GM18951 (cell line): ENCODE data around the gene PILRA.

Experiments used
- POLR2A ChIP-seq: IDR thresholded peaks from 4 replicates; pipeline ENCODE4 v1.6.1; 2011; ENCODE audit warnings: mild to moderate bottlenecking; ENCODE audit not compliant: insufficient read length, insufficient read depth; ENCODE audit errors: extremely low read depth
- in situ Hi-C: fragments of 300-500 bp; cut with MboI; formaldehyde crosslinking; loops from one replicate; pipeline ENCODE4 v1.12.0; 2022; ENCODE audit warnings: low sequenced_read_pairs, mixed read lengths, inconsistent platforms; ENCODE audit not compliant: unreplicated experiment

The PILRA gene

GRCh38 chr7:100397315-100398081 lies 24.2 kb downstream of the PILRA start:
- in situ Hi-C loops, result no loop called here
- TF ChIP-seq POLR2A, result no peak

- in situ Hi-C loops, result no loop called here
- TF ChIP-seq POLR2A, result no peak
Measured at GRCh38 chr7:100398239-100398638, 25.0 kb downstream of the PILRA start.

DNA sequence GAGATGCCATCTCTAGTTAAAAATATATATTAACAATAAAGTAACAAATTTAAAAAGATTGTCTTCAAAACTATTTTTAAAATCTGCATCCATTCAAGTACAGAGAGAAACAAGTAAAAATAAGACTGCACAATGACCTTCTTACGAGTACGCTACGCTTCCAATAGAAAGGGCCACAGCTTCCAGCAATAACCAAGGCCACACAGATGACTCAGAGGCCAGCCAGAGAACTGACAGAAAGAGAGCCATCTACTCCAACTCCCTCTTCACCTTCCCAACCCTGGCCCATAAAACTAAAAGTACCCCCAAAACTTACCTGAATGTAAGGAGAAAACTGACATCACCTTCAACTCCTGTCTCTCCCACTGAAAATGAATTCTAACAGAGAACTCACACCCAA lies 26.8 kb downstream of the PILRA start:
- in situ Hi-C loops, result no loop called here
- TF ChIP-seq POLR2A, result no peak

DNA sequence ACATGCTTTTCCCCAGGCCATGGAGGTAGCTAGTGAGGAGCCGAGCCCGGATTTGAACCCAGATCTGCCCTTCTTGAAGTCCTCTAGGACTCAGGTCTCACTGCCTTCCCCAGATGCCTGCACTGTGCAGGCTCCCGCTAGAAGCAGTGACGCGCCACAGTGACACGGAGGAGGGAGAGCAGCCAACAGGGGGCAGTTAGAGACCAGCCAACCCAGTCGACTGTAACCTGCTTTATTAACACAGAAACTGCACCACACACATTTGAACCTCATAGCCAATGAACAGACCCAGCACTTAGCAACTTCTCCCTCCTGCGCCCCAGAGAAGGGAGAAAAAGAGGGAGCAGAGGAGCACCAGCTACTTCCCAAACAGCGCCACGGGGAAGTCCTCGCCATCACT lies 27.4 kb downstream of the PILRA start:
- in situ Hi-C loops, result no loop called here
- TF ChIP-seq POLR2A, result no peak

- in situ Hi-C loops, result no loop called here
- TF ChIP-seq POLR2A, result no peak
Measured at GRCh38 chr7:100401811-100402210, 28.5 kb downstream of the PILRA start.

DNA sequence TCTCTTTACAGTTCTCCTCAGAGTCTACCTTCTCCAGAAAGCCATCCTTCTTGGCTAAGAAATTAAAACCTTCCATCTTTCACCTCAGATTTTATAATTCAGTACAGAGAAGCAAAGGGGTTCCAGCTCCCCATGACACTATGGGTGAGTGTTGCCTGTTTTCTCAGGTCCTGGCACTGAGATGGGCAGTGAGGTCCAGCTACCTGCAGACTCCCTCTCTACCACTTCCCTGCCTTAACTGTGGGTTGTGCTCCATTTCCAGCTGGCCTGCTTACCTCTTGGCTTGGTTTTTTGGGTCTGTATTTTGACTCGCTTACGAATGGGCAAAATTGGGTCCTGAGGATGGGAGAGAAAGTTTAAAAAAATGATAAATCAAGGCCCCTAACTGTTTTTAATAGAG lies 29.0 kb downstream of the PILRA start:
- in situ Hi-C loops, result no loop called here

GRCh38 chr7:100406767-100407166 lies 33.5 kb downstream of the PILRA start:
- no peak for TF ChIP-seq POLR2A
- in situ Hi-C loops, result loop anchor here (5.0 kb wide), 1 partner anchor 34 kb away; the partner anchor contains the start of gene PILRA

More for the DNA sequence above, 29.0 kb downstream of the PILRA start:
- TF ChIP-seq POLR2A, result no peak

DNA sequence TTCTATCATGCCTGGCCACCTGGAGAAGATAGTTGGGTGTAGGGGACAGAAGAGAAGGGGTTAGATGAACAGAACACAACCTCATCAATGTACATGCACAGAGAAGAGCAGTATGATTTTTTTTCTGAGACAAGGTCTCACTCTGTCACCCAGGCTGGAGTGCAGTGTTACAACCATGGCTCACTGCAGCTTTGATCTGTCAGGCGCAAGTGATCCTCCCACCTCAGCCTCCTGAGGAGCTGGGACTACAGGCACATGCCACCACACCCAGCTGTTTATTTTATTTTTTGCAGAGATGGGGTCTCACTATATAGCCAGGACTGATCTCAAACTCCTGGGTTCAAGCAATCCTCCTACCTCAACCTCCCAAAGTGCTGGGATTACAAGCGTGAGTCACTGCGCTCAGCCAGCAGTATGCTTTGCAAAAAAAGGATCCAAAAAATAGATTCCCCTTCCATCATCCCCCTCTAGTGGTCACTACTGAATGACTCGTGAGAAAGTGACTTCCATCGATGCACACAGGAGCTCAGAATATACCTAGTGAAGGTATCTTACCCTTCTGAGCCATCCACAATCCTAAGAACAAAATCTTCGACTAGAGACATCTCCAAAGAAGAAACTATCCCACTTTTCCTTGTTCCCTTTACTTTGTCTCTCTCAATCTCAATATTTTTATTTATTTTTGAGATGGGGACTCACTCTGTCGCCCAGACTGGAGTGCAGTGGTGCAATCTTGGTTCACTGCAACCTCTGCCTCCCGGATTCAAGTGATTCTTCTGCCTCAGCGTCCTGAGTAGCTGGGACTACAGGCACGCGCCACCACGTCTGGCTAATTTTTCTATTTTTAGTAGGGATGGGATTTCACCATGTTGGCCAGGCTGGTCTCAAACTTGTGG lies 34.2 kb downstream of the PILRA start:
- TF ChIP-seq POLR2A, result no peak
- in situ Hi-C loops, result loop anchor here (5.0 kb wide), 1 partner anchor 35 kb away; the partner anchor contains the start of gene PILRA

- no peak for TF ChIP-seq POLR2A
- in situ Hi-C loops, result no loop called here
Measured at GRCh38 chr7:100411101-100411500, 37.8 kb downstream of the PILRA start.

DNA sequence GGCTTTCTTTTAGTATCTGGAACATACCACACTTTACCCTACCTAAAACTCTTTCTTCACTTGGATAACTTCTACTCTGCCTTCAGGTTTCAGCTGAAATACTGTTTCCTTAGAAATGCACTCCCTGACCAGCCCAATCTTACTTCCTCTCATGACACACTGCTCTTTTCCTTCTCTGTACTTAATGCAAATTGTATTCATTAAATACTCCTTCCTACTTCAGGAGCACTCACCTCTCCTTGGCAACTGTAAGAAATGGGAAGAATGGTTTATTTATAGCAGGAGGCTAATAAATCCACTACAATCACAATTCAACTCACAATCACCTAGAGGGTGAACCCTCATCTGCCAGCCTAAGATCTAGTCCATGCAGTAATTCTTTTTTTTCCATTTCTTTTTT lies 40.1 kb downstream of the PILRA start:
- in situ Hi-C loops, result no loop called here
- no peak for TF ChIP-seq POLR2A

DNA sequence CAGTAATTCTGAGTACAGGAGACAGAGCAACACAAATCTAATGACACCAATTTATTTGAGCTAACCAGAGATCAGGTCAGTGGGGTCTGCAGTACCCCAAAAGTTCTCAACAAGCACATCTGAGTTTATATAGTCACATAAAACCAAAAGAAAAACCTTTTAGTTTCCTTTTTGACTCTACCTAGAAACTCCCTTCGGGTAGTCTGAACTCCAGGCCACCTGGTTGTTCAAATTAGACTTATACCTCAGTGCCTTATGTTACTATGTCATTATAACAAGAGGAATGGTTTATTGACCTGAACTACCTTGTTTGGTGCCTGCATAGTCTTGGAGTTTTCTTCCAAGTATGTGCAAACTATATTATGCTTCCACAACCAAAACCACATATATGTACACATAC lies 40.6 kb downstream of the PILRA start:
- in situ Hi-C loops, result no loop called here
- TF ChIP-seq POLR2A, result no peak

DNA sequence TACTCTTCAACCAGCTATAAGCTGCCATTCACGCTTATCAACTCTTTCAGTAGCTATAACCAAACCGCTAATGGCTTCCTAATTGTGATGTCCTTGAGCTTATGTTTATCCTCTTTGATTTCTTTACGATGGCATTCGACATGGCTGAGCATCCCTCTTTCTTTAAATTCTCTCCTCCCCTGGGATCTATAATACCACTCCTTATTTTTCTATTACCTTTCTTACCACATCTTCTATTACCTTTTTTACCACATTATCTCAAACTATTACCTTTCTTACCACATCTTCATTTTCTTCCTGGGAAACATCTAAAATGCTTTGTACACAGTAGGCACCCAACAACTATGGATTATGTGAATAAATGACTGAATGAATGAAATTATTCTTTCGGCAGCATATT lies 42.2 kb downstream of the PILRA start:
- TF ChIP-seq POLR2A, result no peak
- in situ Hi-C loops, result no loop called here

DNA sequence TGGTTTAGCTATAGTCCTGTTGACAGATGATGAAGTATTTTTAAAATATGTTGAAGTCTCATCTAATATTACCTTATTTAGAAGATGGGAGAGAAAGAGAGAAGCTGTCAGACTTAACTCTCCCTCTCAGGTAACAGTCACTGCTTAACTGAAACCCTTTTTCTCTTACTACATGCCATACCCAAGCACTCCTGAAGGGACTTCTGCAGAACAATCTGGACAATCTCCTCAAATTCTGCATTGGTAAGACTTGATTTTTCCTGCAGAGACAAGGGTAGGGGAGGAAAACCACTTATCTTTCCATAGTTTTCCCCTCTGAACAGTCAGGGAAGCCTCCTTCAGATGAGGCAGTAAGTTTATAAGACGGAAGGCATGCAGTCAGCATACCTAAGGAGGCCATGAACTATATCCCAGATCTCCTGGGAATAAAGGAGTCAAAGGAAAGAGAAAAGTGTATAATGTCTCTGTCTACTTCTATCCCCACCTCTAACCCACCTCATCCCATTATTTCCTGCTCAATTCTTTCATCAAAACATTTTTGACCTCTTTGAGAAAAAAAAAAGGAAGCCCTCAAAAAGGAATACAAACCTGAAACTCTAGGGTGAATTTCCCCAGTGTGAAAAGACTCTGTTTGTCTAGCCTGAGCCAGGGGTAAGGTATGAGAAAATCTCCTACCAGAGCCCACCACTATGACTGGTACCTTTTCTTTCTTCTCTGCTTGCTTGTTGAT lies 45.8 kb downstream of the PILRA start:
- no peak for TF ChIP-seq POLR2A
- in situ Hi-C loops, result no loop called here
